GM12891 (cell line): ENCODE data around the gene ART1.

ENCODE experiments used
- POLR2A ChIP-seq: IDR thresholded peaks from 2 replicates; pipeline ENCODE4 v1.6.1; 2011; ENCODE audit warnings: low read depth, low read length, control low read depth
- POLR2AphosphoS5 ChIP-seq: IDR thresholded peaks from 2 replicates; pipeline ENCODE4 v1.6.1; 2011; ENCODE audit warnings: low read depth, low read length, control low read depth
- SPI1 ChIP-seq: IDR thresholded peaks from 2 replicates; pipeline ENCODE4 v1.6.1; 2011; ENCODE audit warnings: low read depth, low read length, control low read depth
- TAF1 ChIP-seq: IDR thresholded peaks from 2 replicates; pipeline ENCODE4 v1.6.1; 2011; ENCODE audit warnings: low read depth, low read length, control low read depth

- TF ChIP-seq POLR2A (no peak), SPI1 (no peak), TAF1 (no peak), POLR2AphosphoS5 (no peak)
Measured at GRCh38 chr11:3683039-3683438, 38.1 kb downstream of the ART1 start.
